Astrocyte (in vitro differentiated cells and primary cell): ENCODE measurements around the gene ADAMTS10. TPM values are rescaled to one million over a fixed set of nuclear protein-coding genes. Genes with fewer than 3 reads are reported as not detected.

Experiments used
- DNase-seq: peaks from one replicate; pipeline ENCODE4 v3.0.0-alpha.2; 2010; ENCODE audit warnings: low read depth
- FAIRE-seq: peaks from 2 replicates; lab custom pipeline; 2011; peaks lifted over from hg19 to GRCh38; lab: Jason Lieb, UNC
- H2AFZ ChIP-seq: 2 replicates; pipeline ENCODE4 v1.6.0; 2012; ENCODE audit warnings: low read depth, low read length, inconsistent platforms
- H3K27ac ChIP-seq: 2 replicates; pipeline ENCODE4 v1.5.1; 2011; ENCODE audit warnings: low read depth, low read length, inconsistent platforms
- H3K27me3 ChIP-seq: 2 replicates; pipeline ENCODE4 v1.6.0; 2011; ENCODE audit warnings: low read length, inconsistent platforms; ENCODE audit not compliant: insufficient read depth
- H3K36me3 ChIP-seq: 2 replicates; pipeline ENCODE4 v1.5.1; 2011; ENCODE audit warnings: low read length, inconsistent platforms; ENCODE audit not compliant: insufficient read depth
- H3K4me1 ChIP-seq: 2 replicates; pipeline ENCODE4 v1.5.1; 2011; ENCODE audit warnings: low read length, inconsistent platforms; ENCODE audit not compliant: insufficient read depth
- H3K4me2 ChIP-seq: 2 replicates; pipeline ENCODE4 v1.6.0; 2012; ENCODE audit warnings: low read length, inconsistent platforms
- H3K4me3 ChIP-seq: 2 replicates; pipeline ENCODE4 v1.5.1; 2011; ENCODE audit warnings: low read depth, mild to moderate bottlenecking, low read length, inconsistent platforms; ENCODE audit not compliant: insufficient read depth
- H3K79me2 ChIP-seq: 2 replicates; pipeline ENCODE4 v1.6.0; 2012; ENCODE audit warnings: mild to moderate bottlenecking, low read length, inconsistent platforms; ENCODE audit not compliant: insufficient read depth
- H3K9ac ChIP-seq: 2 replicates; pipeline ENCODE4 v1.6.0; 2012; ENCODE audit warnings: mild to moderate bottlenecking, low read length, inconsistent platforms
- H3K9me3 ChIP-seq: 2 replicates; pipeline ENCODE4 v1.5.1; 2012; ENCODE audit warnings: low read depth, mild to moderate bottlenecking, low read length, inconsistent platforms; ENCODE audit not compliant: insufficient read depth
- H4K20me1 ChIP-seq: 2 replicates; pipeline ENCODE4 v1.6.0; 2012; ENCODE audit warnings: low read length, inconsistent platforms; ENCODE audit not compliant: insufficient read depth
- H3K27ac Mint-ChIP-seq: one replicate; pipeline ENCODE4 v1.8.0; 2021; ENCODE audit warnings: mild to moderate bottlenecking, mixed read lengths; ENCODE audit not compliant: unreplicated experiment
- H3K27me3 Mint-ChIP-seq: one replicate; pipeline ENCODE4 v1.8.0; 2021; ENCODE audit warnings: low read depth, mixed read lengths; ENCODE audit not compliant: unreplicated experiment
- H3K36me3 Mint-ChIP-seq: one replicate; pipeline ENCODE4 v1.8.0; 2021; ENCODE audit warnings: low read depth, mixed read lengths; ENCODE audit not compliant: unreplicated experiment
- H3K4me1 Mint-ChIP-seq: one replicate; pipeline ENCODE4 v1.8.0; 2021; ENCODE audit warnings: low read depth, mixed read lengths; ENCODE audit not compliant: unreplicated experiment
- H3K4me3 Mint-ChIP-seq: one replicate; pipeline ENCODE4 v1.8.0; 2021; ENCODE audit warnings: mild to moderate bottlenecking, moderate library complexity, mixed read lengths; ENCODE audit not compliant: unreplicated experiment
- H3K9me3 Mint-ChIP-seq: one replicate; pipeline ENCODE4 v1.8.0; 2021; ENCODE audit warnings: mild to moderate bottlenecking, mixed read lengths; ENCODE audit not compliant: unreplicated experiment
- CTCF ChIP-seq: IDR thresholded peaks from 2 replicates; pipeline ENCODE4 v1.5.1; 2011; ENCODE audit warnings: low read depth, mild to moderate bottlenecking, inconsistent platforms, low read length, moderate library complexity; ENCODE audit not compliant: insufficient read depth
- EZH2 ChIP-seq: IDR thresholded peaks from 2 replicates; pipeline ENCODE4 v1.6.1; 2012; ENCODE audit warnings: mild to moderate bottlenecking, low read length, inconsistent platforms; ENCODE audit not compliant: insufficient read depth
- total RNA-seq: library from RNA; stranded (reverse); gene quantifications from 2 replicates; pipeline ENCODE4 v1.2.1, GENCODE V29; 2021

Gene ADAMTS10
- total RNA-seq, 1 donor from 2014 or later = 34.0 TPM

GRCh38 chr19:8578642-8579265 is 31.8 kb downstream of the ADAMTS10 start:
- H3K9me3 ChIP-seq = no peaks in the 10 kb centered on the region
- DNase-seq (no peak), FAIRE-seq (no peak)
- H3K79me2 ChIP-seq = no peaks in the 10 kb centered on the region
- H3K27me3 Mint-ChIP-seq = peaks cover 18% of the 10 kb centered on the region
- H3K4me3 Mint-ChIP-seq = no peak overlapping the region
- no peak overlapping the region for H3K4me3 ChIP-seq
- peaks cover 5% of the 10 kb centered on the region for H3K9me3 Mint-ChIP-seq
- H3K36me3 ChIP-seq = no peaks in the 10 kb centered on the region
- H3K27ac ChIP-seq = no peak overlapping the region
- no peak for TF ChIP-seq EZH2
- peak; percentile 91 for TF ChIP-seq CTCF
- H3K4me1 Mint-ChIP-seq = peaks cover 3% of the 10 kb centered on the region
- no peaks in the 10 kb centered on the region for H3K4me1 ChIP-seq
- H3K36me3 Mint-ChIP-seq = peaks cover 3% of the 10 kb centered on the region
- no peak overlapping the region for H3K9ac ChIP-seq
- no peak overlapping the region for H3K27ac Mint-ChIP-seq
- no peak overlapping the region for H2AFZ ChIP-seq
- no peak overlapping the region for H3K4me2 ChIP-seq
- H3K27me3 ChIP-seq = no peaks in the 10 kb centered on the region
- H4K20me1 ChIP-seq = peaks cover 8% of the 10 kb centered on the region

GRCh38 chr19:8577741-8578140 is 32.8 kb downstream of the ADAMTS10 start:
- Histone ChIP-seq H4K20me1 (peaks cover 8% of the 10 kb centered on the region), H3K4me1 (no peaks in the 10 kb centered on the region), H3K27me3 (no peaks in the 10 kb centered on the region), H3K9ac (no peak overlapping the region), H3K27ac (no peak overlapping the region), H2AFZ (no peak overlapping the region), H3K36me3 (no peaks in the 10 kb centered on the region), H3K4me3 (no peak overlapping the region), H3K9me3 (no peaks in the 10 kb centered on the region), H3K4me2 (no peak overlapping the region), H3K79me2 (no peaks in the 10 kb centered on the region)
- Mint-ChIP-seq H3K9me3 (peaks cover 6% of the 10 kb centered on the region), H3K4me1 (peaks cover 3% of the 10 kb centered on the region), H3K27me3 (peaks cover 27% of the 10 kb centered on the region), H3K27ac (no peak overlapping the region), H3K36me3 (peaks cover under 1% of the 10 kb centered on the region), H3K4me3 (no peak overlapping the region)
- TF ChIP-seq CTCF (no peak), EZH2 (no peak)
- DNase-seq (no peak), FAIRE-seq (no peak)

- Mint-ChIP-seq H3K4me3 (no peak within 1 kb of the TSS), H3K9me3 (peaks cover 6% of the 10 kb centered on the region), H3K27ac (no peak within 1 kb of the TSS), H3K4me1 (peaks cover 3% of the 10 kb centered on the region), H3K27me3 (peaks cover 32% of the 10 kb centered on the region), H3K36me3 (no peaks in the 10 kb centered on the region)
- no peak for DNase-seq
- H4K20me1 ChIP-seq = peaks cover 8% of the 10 kb centered on the region
- TF ChIP-seq EZH2 (no peak), CTCF (no peak)
- H2AFZ ChIP-seq = no peak within 1 kb of the TSS
- H3K9ac ChIP-seq = no peak within 1 kb of the TSS
- no peaks in the 10 kb centered on the region for H3K79me2 ChIP-seq
- no peak within 1 kb of the TSS for H3K4me2 ChIP-seq
- no peak for FAIRE-seq
- no peaks in the 10 kb centered on the region for H3K36me3 ChIP-seq
- no peaks in the 10 kb centered on the region for H3K4me1 ChIP-seq
- H3K27ac ChIP-seq = no peak within 1 kb of the TSS
- H3K27me3 ChIP-seq = no peaks in the 10 kb centered on the region
- no peak within 1 kb of the TSS for H3K4me3 ChIP-seq
- H3K9me3 ChIP-seq = no peaks in the 10 kb centered on the region
Observed at GRCh38 chr19:8577247-8577646, 33.3 kb downstream of the ADAMTS10 start, which contains the start of gene MYO1F. TSS of gene MYO1F (minus strand) at chr19:8577442. CDS start at chr19:8577309, 133 bp downstream.
